Activated CD8-positive, alpha-beta memory T cell treated with anti-CD3 and anti-CD28 coated beads for 48 hours (primary cell): ENCODE results near the gene WWC2.

Source experiments
- DNase-seq, 3 experiments: peaks; one replicate each; pipeline ENCODE4 v3.0.0-alpha.2; 2020; ENCODE audit warnings: low read depth in 2 of 3, low spot score in 2 of 3

The WWC2 gene

DNA sequence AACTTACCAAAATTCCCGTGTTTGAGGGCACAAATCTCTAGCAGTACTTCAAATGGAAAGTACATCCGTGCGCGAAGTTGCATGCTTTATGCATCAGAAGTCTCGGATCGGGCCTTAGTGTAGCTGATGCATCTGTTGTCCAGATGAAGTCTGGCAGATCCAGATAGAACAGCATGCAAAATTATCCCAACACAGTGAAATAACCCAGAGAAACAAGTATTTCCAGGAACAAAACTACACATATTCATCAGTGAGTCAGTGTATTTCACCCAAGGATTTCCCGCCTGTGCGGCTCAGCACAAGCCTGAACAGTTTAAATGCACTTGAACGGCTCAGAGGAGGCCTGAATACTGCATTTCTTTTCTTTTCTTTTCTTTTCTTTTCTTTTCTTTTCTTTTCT lies 250.6 kb downstream of the WWC2 start:
- no peak for DNase-seq

- DNase-seq, result no peak
These were observed 251.4 kb downstream of the WWC2 start for GRCh38 chr4:183350317-183351071.

GRCh38 chr4:183352546-183352945 lies 253.5 kb downstream of the WWC2 start:
- no peak for DNase-seq

GRCh38 chr4:183353557-183353956 lies 254.5 kb downstream of the WWC2 start:
- DNase-seq, result no peak

DNA sequence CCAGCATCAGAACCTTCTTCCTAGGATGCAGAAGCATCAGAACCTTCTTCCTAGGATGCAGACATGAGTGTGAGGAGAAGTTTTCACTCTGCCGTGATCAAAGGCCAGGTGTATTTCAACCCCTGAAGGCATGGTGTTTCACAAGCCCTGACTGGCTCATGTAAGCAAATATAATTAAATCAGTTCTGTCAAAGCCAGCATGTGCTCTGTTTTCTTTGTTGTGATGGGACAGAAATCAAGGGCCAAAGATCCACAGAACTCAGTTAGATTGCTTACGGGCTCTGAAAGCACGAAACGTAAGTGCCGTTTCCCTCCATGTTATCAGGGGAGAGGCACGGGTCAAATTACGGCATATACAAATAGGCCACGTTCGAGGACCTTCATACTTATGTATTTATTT lies 255.2 kb downstream of the WWC2 start:
- no peak for DNase-seq

DNA sequence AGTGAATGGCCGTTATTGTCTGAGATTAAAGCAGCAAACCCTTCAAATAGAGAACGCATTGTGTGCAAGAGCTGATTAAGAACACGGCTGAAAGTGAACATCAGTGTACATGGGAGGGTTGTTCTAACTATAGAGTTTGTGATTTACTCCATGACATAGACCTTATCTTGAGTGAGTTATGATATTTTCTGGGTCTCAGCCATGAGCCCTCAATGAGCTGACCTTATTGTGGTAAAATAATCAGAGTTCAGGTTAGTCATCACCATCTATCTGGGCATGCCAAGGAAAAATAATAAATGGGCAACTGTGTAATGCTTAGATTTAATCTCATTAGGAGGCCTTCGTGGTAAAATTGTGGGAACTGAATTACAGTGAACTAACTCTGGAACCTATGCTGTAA lies 256.3 kb downstream of the WWC2 start:
- no peak for DNase-seq

DNA sequence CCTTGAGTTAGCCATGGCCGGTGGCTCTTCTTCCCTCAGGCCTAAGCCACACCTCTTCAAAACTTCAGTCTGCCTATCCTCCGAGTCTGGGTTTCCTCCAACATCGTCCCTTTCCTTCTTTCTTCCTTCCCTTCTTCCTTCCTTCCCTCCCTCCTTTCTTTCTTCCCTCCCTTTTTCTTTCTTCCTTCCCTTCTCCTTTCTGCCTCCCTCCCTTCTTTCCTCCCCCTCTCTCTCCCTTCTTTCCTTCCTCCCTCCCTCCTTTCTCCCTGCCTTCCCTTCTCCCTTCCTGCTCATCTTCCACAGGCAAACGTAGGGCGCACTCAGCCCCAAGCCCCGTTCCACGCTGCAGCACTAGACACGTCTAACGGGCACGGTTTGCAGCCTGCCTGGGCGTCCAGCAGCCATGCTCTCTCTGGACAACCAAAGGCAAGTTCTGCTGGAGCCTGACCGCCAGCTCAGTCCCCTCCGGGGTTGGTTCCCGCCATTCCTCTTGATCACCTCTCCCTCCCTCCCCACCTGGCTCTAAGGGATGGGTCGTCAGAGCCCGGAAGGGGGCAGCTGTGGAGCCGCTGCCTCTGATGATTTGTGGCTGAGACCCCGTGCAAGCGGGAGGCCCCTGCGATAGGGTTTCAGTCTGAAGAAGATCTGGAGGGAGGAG lies 257.2 kb downstream of the WWC2 start:
- no peak for DNase-seq

GRCh38 chr4:183356931-183357675 lies 258.0 kb downstream of the WWC2 start:
- no peak for DNase-seq

DNA sequence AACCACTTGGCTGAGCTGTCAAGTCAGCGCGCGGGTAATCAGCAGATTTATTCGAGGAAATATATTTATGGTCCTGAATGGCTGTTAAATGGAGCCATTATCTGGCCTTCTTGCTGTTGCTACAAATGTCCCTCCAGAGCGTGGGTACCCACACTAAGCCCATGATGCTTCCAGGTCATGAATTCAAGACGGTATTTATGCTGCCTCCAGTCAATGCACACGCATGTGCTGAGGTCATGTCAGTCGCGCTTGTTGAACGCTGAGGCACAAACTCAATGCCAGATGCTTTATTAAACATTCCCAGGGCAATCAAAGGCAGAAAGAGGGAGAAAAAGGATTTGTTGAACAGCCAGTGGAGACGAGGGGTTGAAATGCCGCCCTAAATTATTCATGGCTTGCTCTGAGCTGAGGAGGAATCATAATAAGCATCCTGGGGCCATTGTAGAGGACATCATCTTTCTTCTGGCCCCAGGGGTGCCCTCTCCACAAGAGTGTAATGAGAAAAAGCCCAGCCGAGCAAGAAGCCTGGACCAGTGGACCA lies 259.2 kb downstream of the WWC2 start:
- DNase-seq, result no peak

DNA sequence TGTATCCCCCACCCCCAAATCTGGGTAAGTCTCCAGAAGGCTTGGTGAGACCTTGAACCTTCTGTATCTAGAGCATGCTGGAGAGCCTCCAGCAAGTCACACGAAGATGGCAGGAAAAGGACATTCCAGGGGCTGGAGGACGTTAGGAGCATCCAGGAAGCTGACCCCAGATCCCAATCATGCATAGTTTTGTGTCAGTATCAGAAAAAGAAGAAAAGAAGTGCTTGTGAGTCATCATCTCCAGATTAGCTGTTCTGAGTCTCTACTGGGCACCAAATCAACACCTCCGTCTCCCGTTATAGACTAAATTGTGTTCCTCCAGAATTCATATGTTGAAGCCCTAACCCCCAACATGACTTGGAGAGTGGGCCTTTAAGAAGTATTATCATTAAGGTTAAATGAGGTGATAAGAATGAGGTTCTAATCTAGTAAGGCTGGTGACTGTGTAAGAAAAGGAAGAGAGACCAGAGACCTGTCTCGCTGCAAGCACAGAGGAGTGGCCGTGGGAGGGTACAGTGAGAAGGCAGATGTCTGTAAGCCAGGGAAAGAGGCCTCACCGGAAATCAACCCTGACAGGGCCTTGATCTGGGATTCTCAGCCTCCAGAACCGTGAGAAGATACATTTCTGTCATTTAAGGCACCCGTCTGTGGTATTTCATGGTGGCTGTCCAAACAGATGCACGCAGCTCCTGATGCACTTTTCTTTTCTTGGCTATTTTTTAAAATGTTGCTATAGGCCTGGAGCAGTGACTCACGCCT lies 261.3 kb downstream of the WWC2 start:
- DNase-seq, result no peak

DNA sequence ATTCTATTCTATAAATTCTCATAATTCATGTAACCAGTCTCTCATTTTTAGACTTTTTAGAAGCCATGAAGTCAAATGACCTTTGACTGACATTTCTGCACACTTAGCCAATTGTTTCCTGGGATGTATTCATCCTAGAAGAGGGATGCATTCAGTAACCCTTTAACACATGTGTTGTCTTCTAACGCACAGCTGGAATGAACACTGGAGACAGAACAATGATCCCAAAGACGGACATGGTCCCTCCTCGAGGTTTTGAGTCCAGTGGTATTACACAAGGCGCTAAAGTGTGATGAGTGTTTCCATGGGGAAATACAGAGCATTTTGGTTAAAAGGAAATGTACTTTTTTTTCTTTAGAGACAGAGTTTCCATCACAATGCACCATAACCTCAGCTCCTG lies 263.0 kb downstream of the WWC2 start:
- DNase-seq, result no peak

- no peak for DNase-seq
These were observed 264.0 kb downstream of the WWC2 start for GRCh38 chr4:183362916-183363542.

DNA sequence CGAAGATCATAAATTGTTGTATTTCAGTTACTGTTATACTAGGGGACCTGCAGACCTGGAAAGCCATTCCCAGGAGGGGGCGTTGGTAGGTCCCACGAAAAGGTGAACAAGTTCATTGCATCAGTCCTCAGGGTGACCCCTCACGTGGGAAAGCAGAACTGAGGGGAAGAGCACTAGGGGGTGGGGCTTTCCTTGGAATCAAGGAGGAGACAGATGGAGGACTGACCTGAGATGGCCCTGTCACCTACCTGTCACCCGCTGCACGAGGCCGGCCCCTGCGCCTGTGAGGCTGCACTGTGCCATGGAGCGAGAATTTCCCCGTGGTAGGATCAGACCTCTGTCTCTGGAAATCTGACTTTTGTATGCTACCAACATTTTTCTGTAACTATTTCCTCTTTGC lies 265.0 kb downstream of the WWC2 start:
- no peak for DNase-seq

- DNase-seq, result no peak
These were observed 267.3 kb downstream of the WWC2 start for GRCh38 chr4:183366206-183366835.

GRCh38 chr4:183369073-183369472 lies 270.0 kb downstream of the WWC2 start:
- no peak for DNase-seq
